Heart right ventricle (tissue), 16 donors: Measurements from ENCODE around the gene SCYL3. TPM values are rescaled to one million over a fixed set of nuclear protein-coding genes. Genes with fewer than 3 reads are reported as not detected.

Source experiments
- ATAC-seq, 8 donors: fragments of 200-7000 bp; cut with Tn5 transposase; one replicate each; pipeline ENCODE4 v1.9.1; 2020; ENCODE audit warnings: mild to moderate bottlenecking in 8 of 8, moderate library complexity in 8 of 8, moderate number of reproducible peaks in 1 of 8
- DNase-seq, 2 donors: peaks; one replicate each; pipeline ENCODE4 v3.0.0-alpha.2; 2020
- H3K27ac ChIP-seq, 10 donors: fragments of 200-600 bp; sonication (generic) in 2 of 10; one replicate each; pipeline versions ENCODE4 v1.5.0 to v1.8.0; 2020 to 2022; ENCODE audit warnings: mild to moderate bottlenecking in 3 of 10
- H3K27me3 ChIP-seq, 7 donors: fragments of 200-600 bp; one replicate each; pipeline ENCODE4 v1.8.0; 2021 to 2022; ENCODE audit warnings: mild to moderate bottlenecking in 2 of 7
- H3K36me3 ChIP-seq, 9 donors: fragments of 200-600 bp; sonication (generic) in 1 of 9; one replicate each; pipeline versions ENCODE4 v1.5.0 to v1.8.0; 2020 to 2022; ENCODE audit warnings: mild to moderate bottlenecking in 2 of 9
- H3K4me1 ChIP-seq, 9 donors: fragments of 200-600 bp; sonication (generic) in 1 of 9; one replicate each; pipeline versions ENCODE4 v1.5.0 to v1.8.0; 2020 to 2022; ENCODE audit warnings: mild to moderate bottlenecking in 4 of 9
- H3K4me3 ChIP-seq, 10 donors: fragments of 200-600 bp; sonication (generic) in 2 of 10; one replicate each; pipeline versions ENCODE4 v1.5.0 to v1.8.0; 2020 to 2022; ENCODE audit warnings: mild to moderate bottlenecking in 7 of 10, moderate library complexity in 2 of 10
- H3K9me3 ChIP-seq, 11 donors: fragments of 200-600 bp in 10 of 11; sonication (generic) in 2 of 11; one replicate each; pipeline versions ENCODE4 v1.5.0 to v1.8.0; 2013 to 2022; ENCODE audit warnings: mild to moderate bottlenecking in 2 of 11, control low read depth in 1 of 11, moderate library complexity in 1 of 11
- WGBS, 2 donors: extraction: QIAGEN DNeasy Blood & Tissue Kit; methylation state at CpG; one replicate each; pipeline ENCODE4 v1.1.7; 2013; ENCODE audit warnings: inconsistent platforms in 1 of 2; 5-methylcytosine and 5-hydroxymethylcytosine counted together
- intact Hi-C, 10 donors: fragments of 100-400 bp; cut with DNase I; formaldehyde crosslinking; loops; one replicate each; pipeline versions ENCODE4 v1.11.1 to v1.14.2; 2022
- polyA plus RNA-seq, 2 donors: library from polyadenylated mRNA; stranded (reverse); fragments of 200-250 nt; gene quantifications; one replicate each; pipeline ENCODE4 v1.2.3, GENCODE V29; 2013
- total RNA-seq, 10 donors: library from RNA; stranded (reverse); fragmentation: NEBNext Ultra II Directional in 3 of 10; extraction: Animal tissue kit (Norgen Biotek cat#: 25700) in 3 of 10; gene quantifications; one replicate each; pipeline versions ENCODE4 v1.2.1 to v1.2.4, GENCODE V29; 2021 to 2023
- TF ChIP-seq, protein P1 (sequence below), 9 donors: fragments of 200-600 bp; sonication (generic) in 2 of 9; IDR thresholded peaks; one replicate each; pipeline versions ENCODE4 v1.5.0 to v1.8.0; 2021 to 2022; ENCODE audit warnings: antibody characterized with exemption in 9 of 9, mild to moderate bottlenecking in 5 of 9, moderate library complexity in 1 of 9
- donor health status: Arrhythmogenic right ventricular cardiomyopathy.
- donor health status: ischemic (EF 13 %, LVEDD 7.1; RV severe dilation, severe dysfunction).
- donor health status: healthy with polysubstance abuse.
- donor health status: DM: no; HTN: yes; CAD: no.
- donor health status: DM: no; HTN: no; CAD: no.
- donor health status: ischemic (EF 25% LVEDD 6.9; RV normal size, moderate dysfunction).
- donor health status: ischemic (EF 25% LVEDD 5.7; RV mildly dilated, moderate dysfunction).
- donor health status: healthy.
- donor health status: DM: yes; HTN: yes; CAD: no.
- donor health status: Ischemic cardiomyopathy.
- donor health status: ischemic (EF 35%, LVEDD 5.7; RV mildly dilated, moderate dysfunction).
- donor health status: nonischemic (EF 11% LVEDD 7.7; RV severe dilation, severe dysfunction).
- donor health status: DM: yes; HTN: yes; CAD: no.
- donor health status: PGD.
- donor health status: ischemic (EF 29% LVEDD 5.4; RV normal size, mild dysfunction).
- donor health status: nonischemic (EF 23%, LVEDD 6.1; RV moderate dilation, normal function).

Gene SCYL3
- total and polyA plus RNA-seq, 12 donors = 2.4 to 8.9 (median 5.7) TPM

DNA sequence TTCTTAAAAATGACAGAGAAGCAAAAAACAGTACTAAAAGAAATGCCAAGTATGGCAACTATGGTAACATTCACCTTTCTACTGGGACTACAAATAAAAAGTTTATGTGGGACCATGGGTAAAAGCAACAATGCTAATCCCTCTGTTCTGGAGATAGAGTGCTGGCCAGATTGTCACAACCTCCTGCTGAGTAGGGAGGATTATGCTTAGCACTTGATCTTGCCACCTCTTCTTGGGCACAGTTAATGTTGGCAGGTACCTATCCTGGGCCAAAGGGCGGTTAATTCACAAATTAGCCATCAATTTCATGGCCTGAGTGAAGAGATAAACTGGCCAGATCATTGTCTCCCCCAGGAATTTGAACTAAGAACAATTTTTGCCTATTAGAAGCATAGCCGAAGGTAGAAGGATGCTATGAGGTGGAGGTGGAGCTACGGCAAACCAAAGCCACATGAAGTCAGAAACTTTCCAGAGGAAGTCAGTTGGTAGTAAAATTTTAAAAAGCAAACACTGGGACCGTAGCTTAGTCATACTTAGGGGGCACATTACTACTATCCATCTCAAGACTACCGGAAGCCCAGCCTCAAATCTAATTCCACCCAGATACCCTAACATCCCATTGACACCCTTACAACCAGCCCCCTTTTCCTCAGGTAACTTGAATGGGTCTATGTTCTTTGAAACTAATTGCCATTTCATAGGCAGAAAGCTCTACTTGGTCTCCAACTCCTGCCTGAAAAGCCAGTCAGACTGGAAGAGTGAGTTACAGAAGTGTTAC lies 2.7 kb downstream of the SCYL3 start:
- DNase-seq = no peak
- intact Hi-C loops = loop anchor here in 2 of 10 donors (5.0 to 10.0 kb wide), 2 partner anchors 99 to 184 kb away; partner anchors contain the start of genes KIFAP3 (in 1 of the 2) and METTL18 (in 1 of the 2)
- peak overlapping the region in 1 of 10 donors; percentile 41 for H3K27ac ChIP-seq
- H3K36me3 ChIP-seq = peaks cover 0 to 32% (median 16%) of the 10 kb centered on the region in 9 donors
- no peaks in the 10 kb centered on the region for H3K27me3 ChIP-seq
- peaks cover 0 to 29% (median 26%) of the 10 kb centered on the region in 9 donors for H3K4me1 ChIP-seq
- H3K4me3 ChIP-seq = no peak overlapping the region
- no peak for ATAC-seq
- TF ChIP-seq, protein P1, sequence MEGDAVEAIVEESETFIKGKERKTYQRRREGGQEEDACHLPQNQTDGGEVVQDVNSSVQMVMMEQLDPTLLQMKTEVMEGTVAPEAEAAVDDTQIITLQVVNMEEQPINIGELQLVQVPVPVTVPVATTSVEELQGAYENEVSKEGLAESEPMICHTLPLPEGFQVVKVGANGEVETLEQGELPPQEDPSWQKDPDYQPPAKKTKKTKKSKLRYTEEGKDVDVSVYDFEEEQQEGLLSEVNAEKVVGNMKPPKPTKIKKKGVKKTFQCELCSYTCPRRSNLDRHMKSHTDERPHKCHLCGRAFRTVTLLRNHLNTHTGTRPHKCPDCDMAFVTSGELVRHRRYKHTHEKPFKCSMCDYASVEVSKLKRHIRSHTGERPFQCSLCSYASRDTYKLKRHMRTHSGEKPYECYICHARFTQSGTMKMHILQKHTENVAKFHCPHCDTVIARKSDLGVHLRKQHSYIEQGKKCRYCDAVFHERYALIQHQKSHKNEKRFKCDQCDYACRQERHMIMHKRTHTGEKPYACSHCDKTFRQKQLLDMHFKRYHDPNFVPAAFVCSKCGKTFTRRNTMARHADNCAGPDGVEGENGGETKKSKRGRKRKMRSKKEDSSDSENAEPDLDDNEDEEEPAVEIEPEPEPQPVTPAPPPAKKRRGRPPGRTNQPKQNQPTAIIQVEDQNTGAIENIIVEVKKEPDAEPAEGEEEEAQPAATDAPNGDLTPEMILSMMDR (IDR thresholded peaks at IDR 0.05) = no peak
- no peaks in the 10 kb centered on the region for H3K9me3 ChIP-seq
- 87 to 93% methylated on average over 5 of the region's 5 CpGs for WGBS, 2 donors

DNA sequence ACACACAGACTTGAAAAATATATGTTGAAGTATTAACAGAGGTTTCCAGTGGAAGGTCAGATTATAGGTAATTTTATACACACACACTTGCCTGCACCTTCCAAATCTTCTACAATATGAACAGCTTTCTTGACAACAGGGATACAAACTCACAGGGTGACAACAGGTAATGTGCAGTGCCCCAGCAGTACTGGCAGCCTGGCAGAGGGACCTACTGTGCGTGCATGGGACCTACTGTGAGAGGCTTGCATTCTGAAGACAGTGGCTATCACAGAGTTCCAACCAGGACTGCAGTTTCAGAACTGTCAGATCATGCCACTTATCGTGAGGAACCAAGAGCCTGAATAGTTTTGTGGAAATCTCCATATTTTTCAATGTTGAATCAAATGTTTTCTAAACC lies 3.8 kb downstream of the SCYL3 start:
- TF ChIP-seq, protein P1 (IDR thresholded peaks at IDR 0.05) = no peak
- ATAC-seq (no peak), DNase-seq (no peak)
- Histone ChIP-seq H3K27me3 (no peaks in the 10 kb centered on the region), H3K36me3 (peaks cover 0 to 42% (median 19%) of the 10 kb centered on the region in 9 donors), H3K9me3 (no peaks in the 10 kb centered on the region), H3K4me1 (peaks cover 0 to 29% (median 26%) of the 10 kb centered on the region in 9 donors), H3K4me3 (no peak overlapping the region), H3K27ac (no peak overlapping the region)
- WGBS, 2 donors = 95 to 96% methylated on average over 2 of the region's 2 CpGs
- intact Hi-C loops = loop anchor here in 2 of 10 donors (5.0 to 10.0 kb wide), 2 partner anchors 98 to 185 kb away; partner anchors contain the start of genes KIFAP3 (in 1 of the 2) and METTL18 (in 1 of the 2)

DNA sequence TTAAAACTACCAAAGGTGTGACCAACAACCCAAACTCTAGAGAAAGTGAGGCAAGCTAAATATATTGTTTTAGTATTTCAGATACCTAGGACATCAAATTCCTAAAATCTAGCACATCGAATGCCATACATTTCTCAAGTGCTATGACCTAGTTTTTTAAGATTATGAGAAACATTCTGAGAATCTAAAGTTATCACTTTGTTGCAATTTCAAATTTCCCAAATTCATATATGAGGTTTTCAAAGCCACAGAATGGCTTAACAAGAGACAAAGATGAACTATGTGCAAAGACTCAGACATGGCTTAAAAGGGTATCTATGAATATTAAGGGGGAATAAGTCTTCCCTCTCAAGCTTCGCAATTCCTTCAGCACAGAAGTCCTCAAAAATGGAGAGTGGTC lies 6.8 kb downstream of the SCYL3 start:
- intact Hi-C loops = no loop called here
- H3K27ac ChIP-seq = no peak overlapping the region
- DNase-seq (no peak), ATAC-seq (no peak)
- H3K4me3 ChIP-seq = no peak overlapping the region
- TF ChIP-seq, protein P1 (IDR thresholded peaks at IDR 0.05) = no peak
- no peaks in the 10 kb centered on the region for H3K9me3 ChIP-seq
- peaks cover 0 to 71% (median 19%) of the 10 kb centered on the region in 9 donors for H3K36me3 ChIP-seq
- peaks cover 0 to 21% (median 13%) of the 10 kb centered on the region in 9 donors for H3K4me1 ChIP-seq
- 90 to 95% methylated on average over 2 of the region's 2 CpGs for WGBS, 2 donors
- no peaks in the 10 kb centered on the region for H3K27me3 ChIP-seq

DNA sequence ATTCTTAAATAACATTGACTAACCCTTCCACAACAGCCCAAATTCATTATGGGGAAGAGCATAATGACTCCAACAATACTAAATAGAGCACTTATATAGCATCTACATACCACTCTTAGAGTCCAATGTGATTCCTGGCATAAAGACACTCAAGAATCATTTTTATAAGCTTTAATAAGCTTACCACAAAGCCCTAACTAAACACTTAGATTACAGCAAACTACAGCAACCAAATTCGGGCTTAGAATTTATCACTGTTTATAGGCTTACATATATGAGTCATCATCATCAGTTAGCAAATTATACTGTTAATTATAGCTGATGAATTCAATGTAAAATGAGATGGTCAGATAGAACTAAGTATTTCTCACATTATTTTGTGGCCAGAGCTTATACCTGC lies 7.3 kb downstream of the SCYL3 start:
- H3K36me3 ChIP-seq = peaks cover 0 to 74% (median 21%) of the 10 kb centered on the region in 9 donors
- H3K27ac ChIP-seq = no peak overlapping the region
- DNase-seq (no peak), ATAC-seq (no peak)
- peaks cover 0 to 16% (median 8%) of the 10 kb centered on the region in 9 donors for H3K4me1 ChIP-seq
- TF ChIP-seq, protein P1 (IDR thresholded peaks at IDR 0.05) = no peak
- H3K4me3 ChIP-seq = no peak overlapping the region
- no peaks in the 10 kb centered on the region for H3K9me3 ChIP-seq
- intact Hi-C loops = no loop called here
- WGBS, 2 donors = 88 to 98% methylated on average over 1 of the region's 1 CpG
- H3K27me3 ChIP-seq = no peaks in the 10 kb centered on the region
